Epithelial cell of proximal tubule (primary cell): ENCODE data around the gene GCM1. TPM values are rescaled to one million over a fixed set of nuclear protein-coding genes. Genes with fewer than 3 reads are reported as not detected.

Experiments
- DNase-seq: peaks from one replicate; pipeline ENCODE4 v3.0.0-alpha.2; 2011; ENCODE audit warnings: low read depth
- H3K4me3 ChIP-seq: 2 replicates; pipeline ENCODE4 v1.5.1; 2011; ENCODE audit warnings: low read depth, mild to moderate bottlenecking, low read length
- CTCF ChIP-seq: conservative IDR thresholded peaks from 2 replicates; pipeline ENCODE4 v1.5.1; 2012; ENCODE audit warnings: low read depth, mild to moderate bottlenecking, low read length
- total RNA-seq: library from RNA; depleted of rRNA; stranded (reverse); fragments of >200 nt; gene quantifications from 2 replicates; pipeline ENCODE4 v1.2.3, GENCODE V29; 2015

Gene GCM1
- total RNA-seq, 1 donor from 2014 or later: not detected

GRCh38 chr6:53134601-53135235 lies 13.9 kb downstream of the GCM1 start:
- no peak overlapping the region for H3K4me3 ChIP-seq
- TF ChIP-seq CTCF: no peak
- DNase-seq: no peak

GRCh38 chr6:53133961-53134360 lies 14.7 kb downstream of the GCM1 start:
- TF ChIP-seq CTCF: no peak
- H3K4me3 ChIP-seq: no peak overlapping the region
- DNase-seq: no peak

GRCh38 chr6:53130569-53131290 lies 17.9 kb downstream of the GCM1 start:
- no peak for TF ChIP-seq CTCF
- no peak for DNase-seq
- H3K4me3 ChIP-seq: no peak overlapping the region

GRCh38 chr6:53128842-53129241 lies 19.8 kb downstream of the GCM1 start:
- DNase-seq: peak; percentile 65
- peak overlapping the region; percentile 18 for H3K4me3 ChIP-seq
- TF ChIP-seq CTCF: no peak

- no peak for DNase-seq
- no peak overlapping the region for H3K4me3 ChIP-seq
- TF ChIP-seq CTCF: no peak
Observed at GRCh38 chr6:53125276-53125675, 23.4 kb downstream of the GCM1 start.

GRCh38 chr6:53124131-53124800 lies 24.4 kb downstream of the GCM1 start:
- no peak for TF ChIP-seq CTCF
- no peak overlapping the region for H3K4me3 ChIP-seq
- DNase-seq: no peak
